Measurements from ENCODE around the gene LRRC8D. TPM values are rescaled to one million over a fixed set of nuclear protein-coding genes. Genes with fewer than 3 reads are reported as not detected.

Gene LRRC8D
- total RNA-seq, 4 donors from 2014 or later: 4.7 to 8.5 (median 6.5) TPM

DNA sequence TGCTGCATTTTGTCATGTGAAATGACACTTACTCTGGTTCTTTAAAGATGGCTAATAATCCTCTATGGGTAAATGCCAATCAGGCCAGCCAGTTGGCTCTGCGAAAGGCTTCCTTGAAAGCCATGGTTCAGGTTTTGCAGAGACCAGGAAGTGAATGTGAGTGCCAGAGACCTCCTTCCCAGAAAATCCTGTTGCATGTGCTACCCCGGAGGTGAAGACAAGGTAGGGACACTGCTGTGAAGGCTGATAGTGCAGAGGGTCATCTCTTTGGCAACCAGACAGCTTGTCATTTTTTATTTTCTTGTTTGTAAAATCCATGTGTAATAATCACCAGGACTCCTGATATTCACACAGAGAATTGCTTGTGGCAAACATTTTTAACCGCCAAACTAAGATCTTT lies 18.7 kb downstream of the LRRC8D start:
- H3K27me3 ChIP-seq: no peaks in the 10 kb centered on the region
- H3K4me3 ChIP-seq: no peak overlapping the region
- H3K36me3 ChIP-seq: no peaks in the 10 kb centered on the region
- no peak for ATAC-seq
- TF ChIP-seq EP300 (IDR thresholded peaks at IDR 0.05): no peak
- TF ChIP-seq POLR2AphosphoS5 (IDR thresholded peaks at IDR 0.05): no peak
- TF ChIP-seq POLR2A (IDR thresholded peaks at IDR 0.05): no peak
- no peak for TF ChIP-seq CTCF (IDR thresholded peaks at IDR 0.05)
- H3K4me1 ChIP-seq: peaks cover 0 to 33% (median 5%) of the 10 kb centered on the region in 3 donors
- no peaks in the 10 kb centered on the region for H3K9me3 ChIP-seq
- H3K27ac ChIP-seq: no peak overlapping the region
- WGBS, 2 donors (ENCODE audit: low coverage in 1 of 2): 87 to 100% methylated on average over 2 to 3 of the region's 3 CpGs

- 75 to 93% methylated on average over 2 of the region's 2 CpGs for WGBS, 2 donors (ENCODE audit: low coverage in 1 of 2)
- Histone ChIP-seq H3K36me3 (no peaks in the 10 kb centered on the region), H3K9me3 (no peaks in the 10 kb centered on the region), H3K4me3 (no peak overlapping the region), H3K27ac (no peak overlapping the region), H3K27me3 (no peaks in the 10 kb centered on the region), H3K4me1 (peaks cover 0 to 21% (median 5%) of the 10 kb centered on the region in 3 donors)
- no peak for ATAC-seq
- no peak for TF ChIP-seq EP300 (IDR thresholded peaks at IDR 0.05)
- no peak for TF ChIP-seq POLR2A (IDR thresholded peaks at IDR 0.05)
- TF ChIP-seq POLR2AphosphoS5 (IDR thresholded peaks at IDR 0.05): no peak
- no peak for TF ChIP-seq CTCF (IDR thresholded peaks at IDR 0.05)
Observed at GRCh38 chr1:89841507-89841906, 20.7 kb downstream of the LRRC8D start.

GRCh38 chr1:89842567-89843272 lies 21.9 kb downstream of the LRRC8D start:
- TF ChIP-seq EP300 (IDR thresholded peaks at IDR 0.05) (no peak), CTCF (IDR thresholded peaks at IDR 0.05) (no peak)
- Histone ChIP-seq H3K4me3 (peak overlapping the region; percentile 53 to 64), H3K27ac (peak overlapping the region in 3 of 4 donors; percentile 70 to 85 (median 78)), H3K36me3 (no peaks in the 10 kb centered on the region), H3K9me3 (no peaks in the 10 kb centered on the region), H3K4me1 (peaks cover 0 to 21% (median 5%) of the 10 kb centered on the region in 3 donors), H3K27me3 (no peaks in the 10 kb centered on the region)
- peak; percentile 34 for ATAC-seq
- 22 to 23% methylated on average over 4 to 9 of the region's 9 CpGs for WGBS, 2 donors (ENCODE audit: low coverage in 1 of 2)

- WGBS, 2 donors (ENCODE audit: low coverage in 1 of 2): 0% methylated on average over 11 of the region's 63 CpGs; no CpG with 5 or more reads in 1 of the 2 donors
- TF ChIP-seq EP300 (IDR thresholded peaks at IDR 0.05): no peak
- no peak for TF ChIP-seq POLR2AphosphoS5 (IDR thresholded peaks at IDR 0.05)
- TF ChIP-seq POLR2A (IDR thresholded peaks at IDR 0.05): no peak
- peak; percentile 33 to 81 (median 64) for TF ChIP-seq CTCF (IDR thresholded peaks at IDR 0.05)
- Histone ChIP-seq H3K4me3 (peak overlapping the region; percentile 53 to 64), H3K27me3 (no peaks in the 10 kb centered on the region), H3K27ac (peak overlapping the region; percentile 0 to 85 (median 74)), H3K9me3 (no peaks in the 10 kb centered on the region), H3K4me1 (peaks cover 0 to 21% (median 5%) of the 10 kb centered on the region in 3 donors), H3K36me3 (peaks cover 0 to 8% of the 10 kb centered on the region in 2 donors)
- ATAC-seq: peak; percentile 90
Observed at GRCh38 chr1:89843273-89844130, 22.7 kb downstream of the LRRC8D start.
